Tibial nerve (tissue), 4 donors: ENCODE data around the gene CORO2A. TPM values are rescaled to one million over a fixed set of nuclear protein-coding genes. Genes with fewer than 3 reads are reported as not detected.

ENCODE experiments used
- DNase-seq, 2 donors: peaks; one replicate each; pipeline ENCODE4 v3.0.0-alpha.2; 2019; ENCODE audit warnings: low spot score in 2 of 2
- H3K27ac ChIP-seq, 4 donors: fragments of 200-600 bp; sonication (generic) in 3 of 4; one replicate each; pipeline ENCODE4 v1.5.1; 2017 to 2019; ENCODE audit warnings: mild to moderate bottlenecking in 1 of 4
- H3K27me3 ChIP-seq, 2 donors: fragments of 200-600 bp; sonication (generic) in 1 of 2; one replicate each; pipeline versions ENCODE4 v1.5.1 to v1.6.0; 2017 to 2019
- H3K36me3 ChIP-seq, 3 donors: fragments of 200-600 bp; sonication (generic); one replicate each; pipeline ENCODE4 v1.5.1; 2018 to 2019
- H3K4me1 ChIP-seq, 4 donors: fragments of 200-600 bp; sonication (generic) in 3 of 4; one replicate each; pipeline ENCODE4 v1.5.1; 2017 to 2019
- H3K4me3 ChIP-seq, 4 donors: fragments of 200-600 bp; sonication (generic) in 3 of 4; one replicate each; pipeline ENCODE4 v1.5.1; 2017 to 2019; ENCODE audit warnings: mild to moderate bottlenecking in 1 of 4, moderate library complexity in 1 of 4
- H3K9me3 ChIP-seq, 4 donors: fragments of 200-600 bp; sonication (generic) in 3 of 4; one replicate each; pipeline ENCODE4 v1.5.1; 2017 to 2019
- EP300 ChIP-seq, 2 donors: sonication (generic); formaldehyde crosslinking; IDR thresholded peaks; one replicate each; pipeline ENCODE4 v1.6.1; 2017; ENCODE audit warnings: antibody characterized with exemption in 2 of 2, mild to moderate bottlenecking in 1 of 2
- POLR2A ChIP-seq, 2 donors: fragments of 450-650 bp; IDR thresholded peaks; one replicate each; pipeline ENCODE4 v1.6.1; 2017; ENCODE audit warnings: antibody characterized with exemption in 2 of 2, mild to moderate bottlenecking in 2 of 2, moderate library complexity in 2 of 2
- WGBS, 2 donors: methylation state at CpG; one replicate each; pipeline ENCODE4 v1.1.5; 2018; 5-methylcytosine and 5-hydroxymethylcytosine counted together
- total RNA-seq, 4 donors: library from RNA; depleted of rRNA; stranded (reverse); fragments of >200 nt; gene quantifications; one replicate each; pipeline ENCODE4 v1.1.0, GENCODE V29; 2016
- TF ChIP-seq, protein P1 (sequence below), 5 experiments: fragments of 200-600 bp in 3 of 5; fragments of 450-650 bp in 2 of 5; sonication (generic) in 3 of 5; IDR thresholded peaks; one replicate each; pipeline ENCODE4 v1.5.1; 2016 to 2019; ENCODE audit warnings: antibody characterized with exemption in 5 of 5, mild to moderate bottlenecking in 3 of 5, moderate library complexity in 2 of 5

The CORO2A gene
- total RNA-seq, 4 donors from 2014 or later = 1.9 to 3.3 (median 3.2) TPM

DNA sequence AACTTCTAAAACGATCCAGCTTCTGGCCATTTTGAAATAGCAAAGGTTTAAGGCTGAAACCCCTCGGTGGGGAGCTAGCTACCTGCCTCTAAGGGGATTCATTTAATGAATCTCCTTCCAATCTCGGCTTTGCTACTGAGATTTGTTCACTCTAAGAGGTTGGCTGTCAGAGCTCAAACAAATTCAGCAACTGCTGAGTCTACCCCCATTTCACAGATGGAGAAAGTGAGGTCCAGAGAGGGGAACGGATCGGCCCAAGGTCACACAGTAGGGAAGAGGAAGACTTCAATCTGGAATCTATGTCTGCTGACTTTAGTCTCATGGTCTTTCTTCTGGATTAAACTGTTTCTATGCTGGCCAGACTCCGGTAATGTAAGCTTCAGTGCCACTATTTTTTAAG lies 3.0 kb downstream of the CORO2A start:
- no peak overlapping the region for H3K4me3 ChIP-seq
- no peak for DNase-seq
- no peaks in the 10 kb centered on the region for H3K9me3 ChIP-seq
- H3K27ac ChIP-seq = no peak overlapping the region
- H3K4me1 ChIP-seq = peaks cover 0 to 16% (median 0%) of the 10 kb centered on the region in 4 donors
- no peaks in the 10 kb centered on the region for H3K27me3 ChIP-seq
- 83% methylated on average over 6 of the region's 6 CpGs for WGBS, 2 donors
- TF ChIP-seq, protein P1, sequence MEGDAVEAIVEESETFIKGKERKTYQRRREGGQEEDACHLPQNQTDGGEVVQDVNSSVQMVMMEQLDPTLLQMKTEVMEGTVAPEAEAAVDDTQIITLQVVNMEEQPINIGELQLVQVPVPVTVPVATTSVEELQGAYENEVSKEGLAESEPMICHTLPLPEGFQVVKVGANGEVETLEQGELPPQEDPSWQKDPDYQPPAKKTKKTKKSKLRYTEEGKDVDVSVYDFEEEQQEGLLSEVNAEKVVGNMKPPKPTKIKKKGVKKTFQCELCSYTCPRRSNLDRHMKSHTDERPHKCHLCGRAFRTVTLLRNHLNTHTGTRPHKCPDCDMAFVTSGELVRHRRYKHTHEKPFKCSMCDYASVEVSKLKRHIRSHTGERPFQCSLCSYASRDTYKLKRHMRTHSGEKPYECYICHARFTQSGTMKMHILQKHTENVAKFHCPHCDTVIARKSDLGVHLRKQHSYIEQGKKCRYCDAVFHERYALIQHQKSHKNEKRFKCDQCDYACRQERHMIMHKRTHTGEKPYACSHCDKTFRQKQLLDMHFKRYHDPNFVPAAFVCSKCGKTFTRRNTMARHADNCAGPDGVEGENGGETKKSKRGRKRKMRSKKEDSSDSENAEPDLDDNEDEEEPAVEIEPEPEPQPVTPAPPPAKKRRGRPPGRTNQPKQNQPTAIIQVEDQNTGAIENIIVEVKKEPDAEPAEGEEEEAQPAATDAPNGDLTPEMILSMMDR (IDR thresholded peaks at IDR 0.05) = no peak
- TF ChIP-seq EP300 (IDR thresholded peaks at IDR 0.05) (no peak), POLR2A (IDR thresholded peaks at IDR 0.05) (no peak)
- no peaks in the 10 kb centered on the region for H3K36me3 ChIP-seq

- no peak for DNase-seq
Observed at GRCh38 chr9:98187926-98188325, 4.5 kb downstream of the CORO2A start.

DNA sequence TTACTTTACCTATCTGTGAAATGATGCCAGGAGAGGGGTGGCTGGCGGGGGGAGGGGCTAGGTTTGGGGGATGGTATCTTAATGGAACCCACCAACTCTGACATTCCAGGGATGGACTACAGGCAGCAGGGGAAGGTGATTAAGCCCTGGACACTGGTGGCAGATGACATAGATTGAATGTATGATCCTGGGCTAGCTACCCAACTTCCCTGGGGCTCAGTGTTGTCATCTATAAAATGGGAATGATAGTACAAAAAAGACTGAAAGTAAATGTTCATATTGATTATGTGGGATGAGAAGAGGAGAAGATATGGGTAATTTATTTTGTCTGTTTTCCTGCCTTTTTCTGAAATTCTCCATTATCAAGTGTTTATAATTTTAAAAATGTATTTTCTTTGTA lies 6.2 kb downstream of the CORO2A start:
- TF ChIP-seq, protein P1 (IDR thresholded peaks at IDR 0.05) = no peak
- TF ChIP-seq POLR2A (IDR thresholded peaks at IDR 0.05) (no peak), EP300 (IDR thresholded peaks at IDR 0.05) (no peak)
- H3K4me3 ChIP-seq = no peak overlapping the region
- WGBS, 2 donors = 0 to 50% methylated on average over 1 of the region's 1 CpG
- DNase-seq = no peak
- no peaks in the 10 kb centered on the region for H3K36me3 ChIP-seq
- H3K4me1 ChIP-seq = peaks cover 0 to 4% (median 0%) of the 10 kb centered on the region in 4 donors
- no peak overlapping the region for H3K27ac ChIP-seq
- H3K9me3 ChIP-seq = no peaks in the 10 kb centered on the region
- H3K27me3 ChIP-seq = no peaks in the 10 kb centered on the region

More at GRCh38 chr9:98187926-98188325, 4.5 kb downstream of the CORO2A start:
- 89% methylated on average over 5 of the region's 5 CpGs for WGBS, 2 donors
- Histone ChIP-seq H3K9me3 (no peaks in the 10 kb centered on the region), H3K4me1 (peaks cover 0 to 9% (median 0%) of the 10 kb centered on the region in 4 donors), H3K27ac (no peak overlapping the region), H3K27me3 (no peaks in the 10 kb centered on the region), H3K36me3 (no peaks in the 10 kb centered on the region), H3K4me3 (no peak overlapping the region)
- no peak for TF ChIP-seq POLR2A (IDR thresholded peaks at IDR 0.05)
- TF ChIP-seq, protein P1 (IDR thresholded peaks at IDR 0.05) = no peak
- TF ChIP-seq EP300 (IDR thresholded peaks at IDR 0.05) = no peak

GRCh38 chr9:98185611-98186171 lies 6.7 kb downstream of the CORO2A start:
- no peak for TF ChIP-seq POLR2A (IDR thresholded peaks at IDR 0.05)
- TF ChIP-seq EP300 (IDR thresholded peaks at IDR 0.05) = no peak
- TF ChIP-seq, protein P1 (IDR thresholded peaks at IDR 0.05) = no peak
- H3K9me3 ChIP-seq = no peaks in the 10 kb centered on the region
- no peak overlapping the region for H3K4me3 ChIP-seq
- H3K36me3 ChIP-seq = no peaks in the 10 kb centered on the region
- H3K27me3 ChIP-seq = no peaks in the 10 kb centered on the region
- WGBS, 2 donors = 65 to 66% methylated on average over 6 of the region's 6 CpGs
- DNase-seq = no peak
- peaks cover 0 to 4% (median 0%) of the 10 kb centered on the region in 4 donors for H3K4me1 ChIP-seq
- no peak overlapping the region for H3K27ac ChIP-seq

GRCh38 chr9:98185021-98185567 lies 7.3 kb downstream of the CORO2A start:
- Histone ChIP-seq H3K27me3 (no peaks in the 10 kb centered on the region), H3K27ac (no peak overlapping the region), H3K9me3 (no peaks in the 10 kb centered on the region), H3K36me3 (no peaks in the 10 kb centered on the region), H3K4me1 (peaks cover 0 to 4% (median 0%) of the 10 kb centered on the region in 4 donors), H3K4me3 (no peak overlapping the region)
- TF ChIP-seq POLR2A (IDR thresholded peaks at IDR 0.05) (no peak), EP300 (IDR thresholded peaks at IDR 0.05) (no peak)
- TF ChIP-seq, protein P1 (IDR thresholded peaks at IDR 0.05) = no peak
- DNase-seq = no peak
- WGBS, 2 donors = 76 to 92% methylated on average over 6 of the region's 6 CpGs
